Measurements from ENCODE around the gene DOK3.
A peak's percentile ranks its signal among the peaks of the same experiment; 100 is the strongest.

DOK3 gene

DNA sequence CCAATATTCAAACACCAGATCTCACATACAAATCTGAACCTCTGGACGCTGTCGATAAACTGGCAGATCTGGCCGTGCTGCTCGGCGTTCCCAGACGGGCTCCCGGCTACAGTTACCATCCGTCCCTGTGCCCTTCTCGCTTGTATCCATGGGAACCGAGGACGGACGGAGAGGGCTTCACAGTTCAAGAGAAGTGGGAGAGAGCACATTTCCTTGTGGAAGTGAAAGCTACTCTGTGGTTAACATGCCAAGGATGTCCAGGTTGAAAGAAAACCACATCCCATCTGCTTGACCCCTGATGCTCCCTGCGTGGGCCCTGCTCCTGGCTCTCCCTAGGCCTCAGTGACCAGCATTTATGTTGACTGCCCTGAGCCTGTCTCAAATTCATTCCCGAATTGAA lies 29.9 kb downstream of the DOK3 start:
- no peak for ATAC-seq

DNA sequence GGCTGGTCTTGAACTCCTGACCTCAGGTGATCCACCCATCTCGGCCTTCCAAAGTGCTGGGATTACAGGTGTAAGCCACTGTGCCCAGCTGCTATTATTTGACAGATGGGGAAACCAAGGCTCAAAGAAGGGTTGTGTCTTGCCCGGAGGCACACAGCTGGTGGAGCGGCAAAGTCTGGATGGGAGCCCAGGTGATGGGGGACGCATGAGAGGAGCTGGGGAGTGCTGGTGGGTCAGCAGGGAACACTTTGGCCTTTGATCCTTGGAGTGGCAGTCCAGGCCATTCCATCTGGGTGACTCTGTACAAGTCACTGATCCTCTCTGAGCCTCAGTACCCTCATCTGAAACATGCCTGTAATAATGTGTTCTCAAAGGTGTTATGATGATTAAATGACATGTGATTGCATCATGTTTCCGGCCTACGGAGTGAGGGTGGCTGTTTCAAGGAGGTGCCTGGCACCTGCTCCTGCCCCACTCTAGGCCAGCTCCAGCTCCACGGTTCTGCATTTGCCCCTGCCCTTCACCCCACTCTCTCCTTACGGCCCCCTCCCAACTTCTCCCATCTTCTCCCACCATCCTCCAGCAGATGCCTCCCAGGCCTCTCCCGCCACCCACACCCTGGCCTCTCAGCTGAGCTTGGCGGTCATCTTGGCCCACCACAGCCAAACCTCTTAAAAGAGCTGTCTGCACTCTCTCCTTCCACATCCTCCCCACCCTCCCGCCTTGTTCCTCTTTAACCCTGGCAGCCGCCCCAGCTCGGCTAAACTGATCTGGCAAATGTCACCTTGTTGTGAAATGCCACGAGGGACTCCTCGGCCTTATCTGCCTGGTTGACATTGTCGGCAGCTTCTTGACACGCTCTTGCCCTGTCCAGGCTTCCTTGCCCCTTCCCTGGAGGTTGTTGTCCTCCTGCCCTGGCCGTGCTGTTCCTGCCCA lies 30.6 kb downstream of the DOK3 start:
- ATAC-seq = peak; percentile 80 to 83

DNA sequence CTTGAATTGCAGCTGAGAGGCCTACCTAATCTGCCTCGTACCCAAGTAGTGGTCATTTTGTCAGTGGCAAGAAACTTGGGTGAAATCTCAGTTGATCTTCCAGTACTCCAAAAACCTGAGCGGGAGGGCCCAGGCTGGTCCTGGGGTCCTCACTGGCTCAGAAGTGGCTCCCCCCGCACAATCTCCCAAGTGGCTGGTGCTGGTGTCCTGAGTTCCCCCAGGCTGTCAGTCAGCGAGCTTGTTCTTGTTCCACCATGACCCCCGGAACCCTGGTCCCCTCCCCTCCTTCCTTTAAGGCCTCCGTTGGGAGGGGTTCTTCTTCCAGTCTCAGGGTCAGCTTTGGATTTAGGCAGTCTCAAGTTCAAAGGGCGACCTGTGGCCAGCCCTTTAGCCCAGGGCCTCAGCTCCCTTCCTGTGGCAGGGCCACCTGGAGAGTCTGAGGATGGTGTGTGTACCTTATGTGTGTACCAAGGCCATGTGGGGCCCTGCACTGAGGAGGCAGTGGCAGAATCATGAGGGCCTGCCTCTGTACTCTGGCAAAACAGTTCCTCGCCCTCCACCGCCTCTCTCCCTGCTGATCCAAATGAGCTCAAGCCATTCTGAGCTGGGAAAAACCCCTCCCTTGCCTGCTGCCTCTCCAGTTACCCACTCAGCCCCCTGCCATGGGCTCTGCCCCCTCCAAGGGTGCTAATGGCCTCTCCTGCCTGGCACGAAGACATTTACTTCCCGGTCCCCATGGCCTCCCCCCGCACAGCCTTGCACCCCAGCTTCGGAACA lies 31.7 kb downstream of the DOK3 start:
- ATAC-seq = no peak

DNA sequence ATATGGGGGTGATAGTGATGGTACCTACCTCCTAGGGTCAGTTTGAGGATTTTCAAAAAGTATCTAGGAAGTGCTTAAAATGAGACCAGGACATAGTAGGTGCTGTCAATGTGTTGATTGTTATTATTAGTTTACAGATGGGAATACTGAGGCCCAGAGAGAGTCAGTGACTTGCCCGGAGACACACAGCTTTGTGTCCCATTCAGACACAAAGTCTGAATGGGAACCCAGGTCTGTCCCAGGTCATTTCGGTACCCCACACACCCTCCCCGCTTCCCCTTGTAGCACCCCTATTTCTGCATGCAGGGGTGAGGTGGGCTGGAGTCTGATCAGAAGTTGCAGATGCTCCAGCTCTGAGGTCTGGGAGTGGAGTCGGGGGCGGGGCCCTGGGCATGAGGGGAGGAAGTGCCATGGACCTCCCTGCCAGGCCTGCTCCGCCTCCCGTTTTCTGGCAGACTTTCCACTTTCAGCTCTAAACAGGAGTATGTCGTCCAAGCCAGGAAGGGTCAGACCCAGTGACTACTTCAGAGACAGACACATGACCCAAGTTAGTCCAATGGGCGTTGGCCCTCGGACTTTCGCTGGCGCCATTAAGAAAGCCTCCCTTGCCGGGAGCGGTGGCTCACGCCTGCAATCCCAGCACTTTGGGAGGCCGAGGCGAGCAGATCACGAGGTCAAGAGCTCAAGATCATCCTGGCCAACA lies 32.9 kb downstream of the DOK3 start:
- no peak for ATAC-seq

DNA sequence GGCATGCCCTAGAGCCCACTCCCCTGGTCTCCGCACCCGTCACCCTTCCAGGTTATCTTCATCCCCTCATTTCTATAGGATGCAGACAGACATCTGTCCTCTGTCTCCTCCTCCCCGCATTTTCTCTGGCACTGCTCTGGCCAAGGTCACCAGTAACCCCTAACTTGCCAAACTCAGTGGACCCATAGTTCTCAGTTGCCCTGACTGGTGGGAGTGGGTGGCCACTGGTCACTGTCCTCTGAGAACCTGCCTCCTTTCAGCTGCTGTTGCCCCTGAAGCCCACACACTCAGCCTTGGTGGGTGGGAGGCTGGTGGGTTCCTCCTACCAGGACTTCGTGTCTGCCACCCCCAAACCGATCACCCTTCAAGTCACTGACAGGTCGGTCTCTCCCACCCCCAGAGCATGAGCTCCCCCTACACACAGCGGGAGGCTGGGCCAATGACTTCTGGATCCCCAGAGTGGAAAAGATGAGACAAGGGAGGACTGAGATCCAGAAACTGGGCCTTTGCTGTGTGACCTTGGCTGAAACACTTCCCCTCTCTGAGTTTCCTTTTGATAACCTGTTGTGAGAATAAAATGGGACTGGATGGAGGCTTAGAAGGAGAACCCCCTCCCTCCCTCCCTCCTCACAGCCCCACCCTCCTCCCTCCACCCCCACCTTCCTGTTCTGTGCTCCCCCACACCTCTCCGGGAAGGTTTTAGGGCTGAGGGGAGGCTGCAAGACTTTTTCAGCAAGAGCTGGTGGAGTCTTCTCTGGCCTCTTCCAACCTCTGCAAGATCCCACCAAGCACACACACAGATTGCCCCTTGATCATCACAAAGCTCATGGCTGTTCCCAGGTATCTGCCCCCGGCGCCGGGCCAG lies 33.8 kb downstream of the DOK3 start:
- ATAC-seq = no peak

DNA sequence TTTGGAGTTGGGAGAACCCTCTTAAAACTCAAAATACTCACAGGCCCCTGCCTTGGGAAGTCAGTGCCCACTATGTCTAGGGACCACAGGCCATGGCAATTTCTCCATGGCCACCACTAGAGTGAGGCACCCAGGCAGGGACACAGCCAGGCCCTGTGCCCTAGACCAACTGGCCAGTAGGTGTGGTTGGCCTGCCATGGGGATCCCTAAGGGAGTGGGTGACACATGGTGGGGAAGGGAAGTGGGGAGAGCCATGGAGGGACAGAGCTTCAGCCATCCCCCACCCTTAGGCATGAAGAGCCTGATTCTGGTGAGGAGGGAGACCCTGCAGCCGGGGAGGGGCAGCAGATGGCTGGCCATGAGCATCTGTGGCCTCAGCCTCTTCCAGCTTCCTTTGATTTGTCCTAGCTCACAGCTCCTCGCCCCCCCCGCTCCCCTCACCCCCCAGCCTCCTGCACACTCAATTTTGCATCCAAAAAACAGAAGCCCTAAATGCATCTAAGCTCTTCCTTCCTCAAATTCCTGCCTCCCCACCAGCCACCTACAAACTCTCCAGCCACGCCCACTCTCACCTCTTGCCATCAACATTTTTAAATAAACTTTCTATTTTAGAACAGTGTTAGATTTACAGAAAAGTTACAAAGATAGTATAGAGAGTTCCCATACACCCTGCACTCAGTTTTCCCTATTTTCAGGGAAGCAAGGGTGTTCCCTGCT lies 34.6 kb downstream of the DOK3 start:
- no peak for ATAC-seq

DNA sequence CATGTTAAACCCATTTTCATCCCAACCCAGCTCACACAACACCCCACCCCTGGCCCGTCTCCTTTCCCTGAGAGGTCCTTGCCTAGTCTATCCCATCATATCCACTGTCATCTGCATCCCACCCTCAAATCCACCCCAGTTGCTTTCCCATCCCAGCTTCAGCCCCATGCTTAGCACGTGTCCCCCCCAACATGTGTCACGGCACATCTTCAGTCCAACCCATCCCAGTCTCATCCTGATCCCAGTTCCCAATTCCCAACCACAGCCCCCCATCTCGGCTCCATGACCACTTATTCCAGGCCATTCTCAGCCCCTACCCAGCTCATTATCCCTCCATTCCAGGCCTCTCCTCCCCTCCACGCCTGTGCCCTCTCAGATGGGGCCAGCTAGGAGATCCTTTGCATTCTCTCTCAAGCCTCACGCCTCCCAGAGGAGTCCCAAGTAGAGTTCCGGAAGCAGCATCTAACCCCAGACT lies 35.6 kb downstream of the DOK3 start:
- no peak for ATAC-seq

DNA sequence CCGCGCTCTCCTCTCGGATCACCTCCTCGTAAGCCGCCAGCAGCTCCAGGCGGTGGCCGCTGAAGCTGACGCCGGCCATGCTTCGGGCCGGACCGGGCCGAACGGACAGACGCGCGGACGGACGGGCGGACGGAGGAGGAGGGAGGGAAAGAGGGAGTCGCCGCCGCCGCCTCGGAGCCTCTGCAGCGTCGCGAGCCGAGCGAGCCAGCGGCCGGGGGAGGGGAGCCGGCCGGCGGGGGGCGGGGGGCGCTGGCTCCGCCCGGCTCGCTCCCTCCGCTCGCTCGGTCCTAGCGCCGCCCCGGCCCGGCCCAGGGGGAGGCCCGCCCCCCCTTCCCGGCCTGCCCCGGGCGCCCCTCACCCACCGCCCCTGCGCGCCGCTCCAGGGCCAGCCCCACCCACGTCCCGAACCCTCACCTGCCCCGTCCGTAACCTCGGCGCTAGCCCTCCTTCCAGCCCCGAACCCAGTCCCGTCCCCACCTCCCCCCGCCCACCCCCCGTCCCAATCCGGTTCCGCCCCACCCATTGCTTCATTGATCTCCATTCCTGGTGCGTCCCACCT lies 36.1 kb downstream of the DOK3 start, which contains the start of gene DBN1:
Gene DBN1, minus strand, starts transcription at position 192 of the 559 bp plus-strand sequence. Its CDS starts 113 bp downstream, at position 79.
- ATAC-seq = peak; percentile 14 to 46

DNA sequence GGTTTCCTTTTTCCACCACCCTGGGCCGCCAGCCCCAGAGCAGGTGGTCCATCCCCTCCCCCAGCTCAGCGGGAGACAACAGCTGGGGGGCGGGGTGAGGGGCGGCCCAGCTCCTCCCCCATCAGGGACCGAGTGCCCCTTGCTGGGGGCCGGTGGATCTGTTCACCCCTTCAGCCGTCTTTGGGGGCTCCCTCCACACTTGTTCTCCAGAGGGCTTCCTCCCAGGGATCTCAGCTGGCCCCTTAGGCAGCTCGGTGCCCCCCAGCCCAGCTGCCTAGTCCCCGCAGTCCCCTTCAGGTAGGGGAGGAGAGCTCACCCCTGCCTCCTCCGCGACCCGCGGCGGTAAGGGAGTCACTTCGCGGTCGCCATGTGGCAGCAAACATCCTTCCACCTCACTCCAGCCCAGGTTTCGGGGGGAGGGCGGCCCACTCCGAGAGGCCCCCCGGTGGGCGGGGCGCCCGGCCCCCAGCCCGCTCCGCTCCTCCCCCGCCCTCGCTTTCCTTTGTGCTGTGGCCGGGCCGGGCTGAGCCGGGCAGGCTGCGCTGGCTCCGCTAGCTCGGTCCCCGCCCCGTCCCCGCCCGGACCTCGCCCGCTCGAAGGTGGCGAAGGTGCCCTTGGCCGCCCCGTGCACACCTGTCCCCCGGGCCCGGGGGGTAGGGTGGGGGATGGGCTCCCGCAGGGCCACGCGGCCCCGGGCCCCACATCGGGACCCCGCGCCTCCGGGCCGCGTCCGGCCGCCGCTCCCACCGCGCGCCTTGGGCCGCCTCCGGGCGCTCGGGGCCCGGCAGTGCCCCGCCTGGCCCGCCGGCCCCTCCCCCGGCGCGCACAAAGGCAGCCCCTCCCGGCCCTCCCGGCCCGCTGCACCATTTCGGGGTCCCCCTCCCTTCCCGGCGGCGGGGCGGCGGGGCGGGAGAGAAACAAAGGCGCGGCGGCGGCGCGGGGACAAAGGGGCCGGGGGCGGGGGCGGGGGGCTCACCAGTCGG lies 36.9 kb downstream of the DOK3 start:
- ATAC-seq = peak; percentile 54 to 56

DNA sequence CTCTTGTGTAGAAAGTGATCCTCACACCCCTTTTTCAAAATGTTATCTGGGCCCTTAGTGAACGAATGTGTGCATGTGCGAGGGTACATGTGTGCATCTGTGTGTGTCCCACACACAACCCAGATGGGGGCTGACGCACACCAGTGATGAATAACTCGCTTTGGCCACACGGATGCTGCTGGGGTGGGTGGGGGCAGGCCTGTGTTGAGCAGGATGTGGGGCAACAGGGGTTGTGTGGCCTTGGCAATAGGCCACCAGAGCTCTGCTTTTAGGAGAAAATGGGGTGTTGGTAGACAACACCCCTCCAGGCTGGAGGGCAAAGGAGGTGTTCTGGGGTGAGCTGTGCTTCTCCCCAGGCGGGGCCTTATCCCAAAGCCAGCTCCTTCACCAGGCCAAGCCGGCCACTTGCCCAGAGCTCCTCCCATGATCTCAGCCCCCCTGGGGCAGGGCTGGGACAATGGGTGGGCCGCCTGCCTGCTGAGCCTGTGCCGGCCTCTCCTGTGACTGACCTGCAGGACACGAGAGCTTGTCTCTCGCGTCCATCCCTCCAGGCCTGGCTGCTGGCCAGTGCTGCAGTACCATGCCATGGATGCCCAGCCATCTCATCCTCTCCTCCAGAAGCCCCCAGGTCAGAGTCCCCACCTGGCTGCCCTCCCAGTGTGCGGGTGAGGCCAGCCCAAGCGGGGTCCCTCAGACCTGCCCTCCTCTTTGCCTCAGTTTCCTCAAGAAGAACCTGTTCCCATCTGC lies 37.8 kb downstream of the DOK3 start:
- no peak for ATAC-seq

DNA sequence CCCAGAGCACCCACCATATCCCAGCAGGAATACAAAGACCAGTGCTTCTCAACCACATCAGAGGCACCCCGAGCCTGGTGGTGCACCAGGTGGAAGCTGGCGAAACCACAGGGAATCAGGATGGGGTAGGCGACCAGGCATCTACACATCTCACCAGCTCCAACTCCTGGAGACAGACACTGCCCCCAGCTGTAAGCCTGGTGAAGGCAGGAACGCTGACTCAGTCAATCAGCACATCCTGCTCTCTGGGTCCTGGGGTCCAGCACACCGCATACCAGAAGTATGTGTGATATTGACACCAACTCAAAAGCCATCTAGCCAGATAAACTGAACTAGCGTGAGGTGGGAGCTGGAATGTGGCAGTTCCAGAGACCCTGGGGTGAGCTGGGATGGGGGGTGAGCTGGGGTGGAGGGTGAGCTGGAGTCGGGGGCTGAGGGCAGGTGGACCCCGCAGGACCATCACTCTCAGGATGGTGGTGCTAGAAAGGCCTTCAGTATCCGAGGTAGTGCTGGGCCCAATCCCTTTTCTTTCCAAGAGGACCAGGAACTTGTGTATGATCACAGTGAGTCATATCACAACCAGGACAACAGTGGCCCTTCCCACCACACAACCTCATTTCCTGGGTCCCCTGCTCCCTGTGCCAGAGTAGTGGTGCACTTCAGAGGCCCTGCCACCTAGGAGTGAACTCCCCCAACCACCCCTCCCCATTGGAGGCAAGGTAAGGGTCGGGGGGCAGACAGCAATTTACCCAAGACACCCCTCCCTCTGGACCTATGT lies 38.7 kb downstream of the DOK3 start:
- ATAC-seq = no peak

DNA sequence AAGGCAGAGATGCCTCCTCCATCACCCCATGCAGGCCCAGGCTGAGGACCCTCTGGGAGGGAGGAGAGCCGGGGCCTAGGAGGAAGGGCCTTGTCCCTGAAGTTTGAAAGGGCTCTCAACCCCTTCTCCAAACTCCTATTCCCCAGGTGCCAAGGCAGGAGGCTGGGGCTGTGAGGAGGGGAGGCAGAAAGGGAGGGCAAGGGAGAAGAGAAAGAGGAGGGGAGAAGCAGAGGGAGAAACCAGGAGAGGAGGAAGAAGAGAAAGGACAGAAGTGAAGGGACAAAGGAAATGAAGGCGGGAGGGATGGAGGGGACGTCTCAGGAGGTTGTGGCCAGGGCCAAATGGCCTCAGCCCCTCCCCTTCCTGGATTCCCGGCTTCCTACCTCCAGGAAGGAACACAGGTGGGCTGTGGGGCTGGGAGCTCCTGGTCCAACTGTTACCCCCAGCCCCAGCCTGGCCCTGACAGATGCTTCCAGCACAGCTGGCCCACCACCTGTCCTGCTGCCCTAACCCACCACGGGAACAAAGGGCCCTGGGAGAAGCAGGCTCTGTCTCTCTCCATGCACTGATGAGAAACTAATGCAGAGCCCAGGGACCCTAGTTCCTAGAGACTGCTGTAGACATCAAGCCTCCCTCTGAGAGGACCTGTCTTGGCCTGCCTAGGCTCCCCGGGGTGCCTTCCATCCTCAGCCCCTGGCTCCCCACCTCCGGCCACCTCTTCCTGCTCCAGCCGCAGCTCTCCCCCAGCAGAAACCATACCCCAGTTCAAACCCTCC lies 39.7 kb downstream of the DOK3 start:
- ATAC-seq = no peak

DNA sequence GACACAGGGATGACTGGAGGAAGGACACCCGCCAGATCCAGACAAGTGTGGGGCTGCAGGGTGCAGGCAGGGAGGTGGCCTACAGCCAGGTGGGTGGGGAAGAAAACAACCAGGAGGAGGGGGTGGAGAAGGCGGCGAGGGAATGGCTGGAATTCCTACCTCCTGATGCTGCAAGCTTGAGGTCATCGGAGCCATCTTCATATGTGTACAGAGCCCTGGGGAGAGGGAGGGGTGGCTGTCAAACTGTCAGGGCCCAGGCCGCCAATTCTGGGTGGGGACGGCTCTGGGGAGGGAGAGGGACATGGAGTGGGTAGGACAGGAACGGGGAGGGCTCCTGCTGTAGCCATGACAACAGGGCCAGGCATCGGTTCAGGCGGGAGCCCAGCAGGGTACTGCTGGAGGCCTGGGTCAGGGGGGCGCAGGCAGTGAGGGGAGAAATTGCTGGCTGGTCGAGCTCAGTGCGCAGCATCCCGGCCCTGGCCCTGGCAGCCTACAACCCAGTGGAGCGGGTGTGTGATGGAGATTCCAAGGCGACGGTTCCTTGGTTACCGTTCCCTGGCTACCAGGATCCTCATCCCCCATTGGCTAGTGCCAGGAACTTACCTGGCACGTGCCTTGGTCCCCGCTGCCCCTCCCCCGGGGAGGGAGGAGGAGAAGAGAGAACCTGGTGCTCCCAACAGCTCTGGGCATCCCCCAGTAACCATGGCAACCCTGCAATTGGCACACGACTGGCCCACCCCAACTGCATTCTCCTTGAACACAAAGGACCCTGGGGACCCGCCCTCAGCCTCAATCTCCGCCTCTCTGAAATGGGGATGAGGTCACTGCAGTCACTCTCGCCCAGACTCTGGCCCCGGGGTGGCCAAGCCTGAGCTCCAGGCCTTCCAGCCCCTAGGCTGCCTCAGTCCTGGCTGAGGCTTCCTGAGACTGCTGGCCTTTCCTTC lies 40.7 kb downstream of the DOK3 start:
- no peak for ATAC-seq

DNA sequence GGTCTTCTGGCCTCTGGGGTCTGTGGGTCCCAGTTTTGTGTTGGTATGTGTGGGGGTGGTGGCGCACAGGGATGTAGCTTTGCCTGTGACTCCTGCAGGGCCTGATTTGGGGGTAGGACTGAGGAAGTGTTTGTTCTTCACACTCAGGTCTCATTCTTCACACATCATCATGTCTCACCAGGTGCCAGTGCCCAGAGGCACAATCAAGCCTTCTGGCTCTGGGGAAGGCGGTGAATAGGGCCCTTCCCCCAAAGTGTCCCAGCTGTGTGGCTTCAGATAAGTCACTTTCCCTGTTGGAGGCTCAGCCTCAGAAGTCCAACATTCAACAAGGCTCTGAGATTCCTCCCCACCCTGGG lies 41.3 kb downstream of the DOK3 start:
- ATAC-seq = no peak

DNA sequence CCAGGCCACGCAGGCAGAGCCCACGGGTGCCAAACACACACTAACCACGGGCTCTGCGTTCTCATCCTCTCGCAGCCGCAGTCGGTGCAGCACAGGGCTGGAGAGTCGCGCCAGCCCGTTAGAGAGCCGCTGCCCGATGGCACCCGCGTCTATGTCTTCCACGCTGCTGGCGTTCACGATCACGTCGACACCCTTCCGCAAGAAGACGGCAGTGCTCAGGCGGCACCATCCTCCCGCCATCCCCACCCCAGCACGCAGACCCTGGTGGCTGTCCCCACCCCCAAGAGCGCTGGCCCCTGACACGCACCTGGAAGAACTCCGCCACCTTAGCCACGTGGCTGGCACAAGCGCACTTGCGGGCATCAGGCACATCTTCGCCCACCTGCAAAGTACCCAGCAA lies 42.2 kb downstream of the DOK3 start:
- ATAC-seq = no peak

DNA sequence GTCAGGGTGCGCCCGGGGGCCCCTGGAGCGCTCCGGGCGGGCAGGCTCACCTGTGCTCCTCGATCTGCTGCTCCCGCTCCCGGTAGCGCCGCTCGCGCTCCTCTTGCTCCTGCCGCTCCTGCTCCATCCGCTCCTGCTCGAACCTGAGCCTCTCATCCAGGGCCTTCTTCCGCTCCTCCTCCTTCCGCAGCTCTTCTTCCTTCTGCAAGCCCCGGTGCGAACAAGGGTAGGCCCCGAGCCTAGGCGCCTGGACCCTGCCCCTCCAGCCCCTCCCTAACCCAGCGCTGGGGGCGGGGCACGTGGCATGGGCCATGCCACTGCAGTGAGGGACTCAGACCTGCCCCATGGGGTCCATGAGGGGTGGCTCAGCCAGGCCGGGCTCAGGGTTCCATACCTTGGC lies 42.8 kb downstream of the DOK3 start:
- no peak for ATAC-seq

All from activated CD4-positive, CD25-positive, alpha-beta regulatory T cell treated with anti-CD3 and anti-CD28 coated beads, Interleukin-2, amount 50 U/mL, for 24 hours (primary cell).